GM21723 (cell line): ENCODE data around the gene INF2.
A peak's percentile ranks its signal among the peaks of the same experiment; 100 is the strongest.

ENCODE experiments used
- ATAC-seq: cut with Tn5 transposase; IDR thresholded peaks from one replicate; pipeline ENCODE4 v1.9.1; 2021; ENCODE audit warnings: mild to moderate bottlenecking, moderate library complexity; ENCODE audit not compliant: unreplicated experiment

Gene INF2

GRCh38 chr14:104768437-104769323 is 79.3 kb downstream of the INF2 start:
- peak; percentile 86 for ATAC-seq

- ATAC-seq: no peak
Measured at GRCh38 chr14:104769324-104770071, 80.1 kb downstream of the INF2 start.

- ATAC-seq: no peak
Measured at GRCh38 chr14:104770072-104770579, 80.7 kb downstream of the INF2 start.

DNA sequence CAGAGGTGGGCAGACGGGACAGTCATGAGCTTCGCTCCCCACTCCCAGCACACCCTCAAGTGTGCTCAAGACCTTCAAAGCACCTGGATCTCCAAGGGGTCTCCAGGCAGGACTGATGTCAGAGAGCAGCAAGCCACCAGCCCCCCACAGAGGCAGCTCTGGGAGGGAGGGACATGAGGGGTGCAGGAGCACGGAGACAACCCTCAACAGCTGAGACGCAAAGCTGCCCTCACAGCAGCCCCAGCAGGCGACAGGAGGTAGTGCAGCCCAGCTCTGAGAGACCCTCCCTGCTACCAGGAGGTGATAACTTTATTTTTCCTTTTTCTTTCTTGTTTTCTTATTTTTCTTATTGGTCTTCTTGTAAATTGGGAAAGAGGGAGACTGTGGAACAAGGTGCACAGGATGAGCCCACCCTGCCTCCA is 81.4 kb downstream of the INF2 start:
- no peak for ATAC-seq

- ATAC-seq: no peak
Measured at GRCh38 chr14:104771374-104771773, 82.0 kb downstream of the INF2 start.
